GM13977 (cell line): ENCODE data around the gene RHOT2.

Experiments
- DNase-seq: peaks from one replicate; pipeline ENCODE4 v3.0.0; 2012; ENCODE audit warnings: low spot score
- in situ Hi-C: fragments of 300-500 bp; cut with MboI; formaldehyde crosslinking; loops from one replicate; pipeline ENCODE4 v1.12.0; 2022; ENCODE audit warnings: low sequenced_read_pairs, low pct_unique_long_range_greater_than_20kb, mixed read lengths, inconsistent platforms; ENCODE audit not compliant: unreplicated experiment
- TF ChIP-seq, protein P1 (sequence below): IDR thresholded peaks from 2 replicates; pipeline ENCODE4 v1.5.1; 2012; ENCODE audit warnings: mild to moderate bottlenecking, control low read depth; ENCODE audit not compliant: insufficient read depth; ENCODE audit errors: extremely low read depth, missing control alignments

The RHOT2 gene

DNA sequence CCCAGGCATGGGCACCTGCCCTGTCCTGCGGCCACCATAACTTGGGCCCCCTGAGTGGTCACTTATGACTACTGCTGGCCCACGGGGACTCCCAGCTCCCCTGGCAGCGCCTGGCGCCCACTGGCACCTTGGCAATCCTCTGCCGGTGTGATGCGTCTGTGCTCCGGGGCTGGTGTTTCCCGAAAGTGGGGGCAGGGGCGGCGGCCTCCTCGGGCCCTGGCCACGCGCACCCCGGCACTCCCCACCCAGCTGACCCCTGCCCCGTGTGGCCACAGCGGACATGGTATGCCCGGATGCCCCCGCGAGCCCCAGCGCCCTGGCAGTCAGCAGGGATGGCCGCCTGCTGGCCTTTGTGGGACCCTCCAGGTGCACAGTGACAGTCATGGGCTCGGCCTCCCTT, 10.4 kb upstream of the RHOT2 start:
- no peak for DNase-seq
- TF ChIP-seq, protein P1, sequence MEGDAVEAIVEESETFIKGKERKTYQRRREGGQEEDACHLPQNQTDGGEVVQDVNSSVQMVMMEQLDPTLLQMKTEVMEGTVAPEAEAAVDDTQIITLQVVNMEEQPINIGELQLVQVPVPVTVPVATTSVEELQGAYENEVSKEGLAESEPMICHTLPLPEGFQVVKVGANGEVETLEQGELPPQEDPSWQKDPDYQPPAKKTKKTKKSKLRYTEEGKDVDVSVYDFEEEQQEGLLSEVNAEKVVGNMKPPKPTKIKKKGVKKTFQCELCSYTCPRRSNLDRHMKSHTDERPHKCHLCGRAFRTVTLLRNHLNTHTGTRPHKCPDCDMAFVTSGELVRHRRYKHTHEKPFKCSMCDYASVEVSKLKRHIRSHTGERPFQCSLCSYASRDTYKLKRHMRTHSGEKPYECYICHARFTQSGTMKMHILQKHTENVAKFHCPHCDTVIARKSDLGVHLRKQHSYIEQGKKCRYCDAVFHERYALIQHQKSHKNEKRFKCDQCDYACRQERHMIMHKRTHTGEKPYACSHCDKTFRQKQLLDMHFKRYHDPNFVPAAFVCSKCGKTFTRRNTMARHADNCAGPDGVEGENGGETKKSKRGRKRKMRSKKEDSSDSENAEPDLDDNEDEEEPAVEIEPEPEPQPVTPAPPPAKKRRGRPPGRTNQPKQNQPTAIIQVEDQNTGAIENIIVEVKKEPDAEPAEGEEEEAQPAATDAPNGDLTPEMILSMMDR = no peak
- in situ Hi-C loops = no loop called here

DNA sequence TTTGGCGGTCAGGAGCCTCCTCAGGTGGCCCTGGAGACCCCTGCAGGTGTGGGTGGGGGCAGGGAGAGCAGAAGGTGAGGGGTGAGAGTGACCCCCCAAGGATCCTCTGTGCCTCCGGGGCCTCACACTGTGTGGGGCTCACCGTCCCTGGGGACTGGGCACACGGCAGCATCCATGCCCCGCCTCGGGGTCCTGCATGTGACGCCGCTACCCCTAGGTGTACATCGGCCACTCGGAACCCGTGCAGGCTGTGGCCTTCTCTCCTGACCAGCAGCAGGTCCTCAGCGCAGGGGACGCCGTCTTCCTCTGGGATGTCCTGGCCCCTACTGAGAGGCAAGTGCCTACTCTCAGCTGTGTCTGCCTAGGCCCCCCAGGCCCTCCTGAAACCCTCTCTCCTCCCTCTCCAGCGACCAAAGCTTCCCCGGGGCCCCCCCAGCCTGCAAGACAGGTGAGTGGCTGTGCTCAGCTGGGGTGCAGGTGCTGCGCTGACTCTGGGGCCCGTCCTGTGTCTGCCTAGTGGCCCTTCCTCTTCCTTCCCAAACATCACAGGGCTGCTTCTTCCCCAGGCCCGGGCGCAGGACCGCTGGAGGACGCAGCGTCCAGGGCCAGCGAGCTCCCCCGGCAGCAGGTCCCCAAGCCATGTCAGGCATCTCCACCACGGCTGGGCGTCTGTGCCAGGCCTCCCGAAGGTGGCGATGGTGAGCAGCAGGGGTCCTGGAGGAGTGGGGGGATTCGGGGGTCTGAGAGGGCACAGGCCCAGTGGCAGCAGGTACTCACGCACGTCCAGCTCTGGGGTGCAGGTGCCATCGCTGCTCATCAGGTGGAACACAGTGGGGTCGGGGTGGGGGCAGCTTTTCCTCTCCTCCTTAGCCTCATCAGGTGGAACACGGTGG, 9.0 kb upstream of the RHOT2 start:
- no peak for DNase-seq
- TF ChIP-seq, protein P1 = peak; percentile 7
- in situ Hi-C loops = no loop called here

DNA sequence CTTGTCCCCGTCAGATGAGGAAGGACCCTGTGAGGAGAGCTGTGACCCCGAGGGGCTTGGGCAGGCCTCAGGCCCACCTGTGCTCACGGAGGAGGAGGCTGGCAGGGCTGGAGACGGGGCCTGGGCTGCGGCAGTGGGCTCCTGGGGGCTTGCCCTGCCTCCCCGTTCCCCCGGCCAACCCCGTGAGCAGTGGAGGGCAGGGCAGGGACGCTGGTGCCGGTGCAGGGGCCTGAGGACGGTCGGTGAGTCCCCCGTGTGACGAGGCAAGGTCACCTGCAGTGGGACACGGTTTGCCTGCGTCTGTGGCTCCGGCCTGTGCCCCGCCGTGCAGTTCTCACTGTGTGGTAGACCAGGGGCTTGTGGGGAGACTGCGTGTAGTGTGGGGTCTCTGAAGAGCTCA, 8.3 kb upstream of the RHOT2 start:
- in situ Hi-C loops = no loop called here
- DNase-seq = no peak
- TF ChIP-seq, protein P1 = no peak

DNA sequence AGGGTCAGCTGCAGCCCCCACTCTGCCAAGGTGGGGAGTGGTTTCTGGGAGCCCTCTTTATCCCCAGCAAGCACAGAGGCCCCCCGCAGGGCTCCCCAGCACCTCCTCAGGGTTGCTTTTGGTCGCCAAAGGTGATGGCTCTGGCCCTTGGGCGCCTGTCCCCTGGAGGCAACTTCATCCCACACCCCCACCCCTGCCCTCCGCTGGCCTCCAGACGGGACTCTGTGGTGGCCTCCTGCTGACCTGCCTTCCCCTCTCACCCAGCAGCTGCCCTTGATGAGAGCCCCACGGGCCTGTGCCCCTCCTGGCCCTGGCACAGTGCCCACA, 7.8 kb upstream of the RHOT2 start:
- TF ChIP-seq, protein P1 = no peak
- in situ Hi-C loops = no loop called here
- DNase-seq = no peak

DNA sequence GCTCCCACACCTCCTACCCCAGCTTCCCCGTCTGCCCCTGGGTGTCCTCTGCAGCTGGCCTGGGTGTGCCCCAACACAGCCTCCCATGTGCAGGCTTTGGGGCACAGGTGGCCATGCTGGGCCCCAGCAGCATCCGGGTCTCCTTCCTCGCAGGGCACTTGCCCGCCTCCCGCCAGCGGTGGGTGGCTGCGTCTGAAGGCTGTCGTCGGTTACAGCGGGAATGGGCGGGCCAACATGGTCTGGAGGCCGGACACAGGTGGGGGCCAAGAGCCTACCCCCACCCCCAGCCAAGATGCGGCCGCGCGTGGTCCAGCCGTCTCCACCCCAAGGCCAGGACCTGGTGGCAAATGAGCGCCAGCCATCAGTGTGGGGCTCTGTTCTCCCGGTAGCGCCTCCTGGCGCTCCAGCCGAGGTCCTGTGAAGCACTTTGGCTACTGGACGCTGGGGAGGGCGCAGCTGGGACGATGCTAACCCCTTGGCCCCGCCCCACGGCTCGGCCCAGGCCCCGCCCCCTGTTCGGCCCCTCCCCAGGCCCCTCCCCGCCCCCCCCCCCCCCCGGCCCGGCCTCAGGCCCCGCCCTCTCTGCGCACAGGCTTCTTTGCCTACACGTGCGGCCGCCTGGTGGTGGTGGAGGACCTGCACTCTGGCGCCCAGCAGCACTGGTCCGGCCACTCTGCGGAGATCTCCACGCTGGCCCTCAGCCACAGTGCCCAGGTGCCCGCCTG, 7.3 kb upstream of the RHOT2 start:
- TF ChIP-seq, protein P1 = peak; percentile 62
- DNase-seq = peak; percentile 98
- in situ Hi-C loops = no loop called here

DNA sequence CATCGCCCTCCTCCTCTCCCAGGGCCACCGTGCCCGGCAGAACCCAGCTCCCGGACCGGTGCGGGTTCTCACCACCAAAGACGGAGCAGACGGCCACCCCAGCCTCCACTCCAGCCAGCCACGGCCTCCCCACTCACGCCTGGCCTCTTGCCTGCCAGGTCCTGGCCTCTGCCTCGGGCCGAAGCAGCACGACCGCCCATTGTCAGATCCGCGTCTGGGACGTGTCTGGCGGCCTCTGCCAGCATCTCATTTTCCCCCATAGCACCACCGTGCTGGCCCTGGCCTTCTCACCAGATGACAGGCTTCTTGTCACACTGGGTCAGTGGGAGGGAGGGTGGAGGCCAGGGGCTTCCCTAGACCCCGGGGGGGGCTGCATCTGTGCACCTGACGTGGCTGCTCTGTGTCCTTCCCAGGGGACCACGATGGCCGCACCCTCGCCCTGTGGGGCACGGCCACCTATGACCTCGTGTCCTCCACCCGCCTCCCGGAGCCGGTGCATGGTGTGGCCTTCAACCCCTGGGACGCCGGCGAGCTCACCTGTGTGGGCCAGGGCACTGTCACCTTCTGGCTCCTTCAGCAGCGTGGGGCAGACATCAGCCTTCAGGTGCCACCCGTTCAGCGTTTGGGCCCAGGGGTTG, 6.6 kb upstream of the RHOT2 start:
- in situ Hi-C loops = no loop called here
- TF ChIP-seq, protein P1 = no peak
- no peak for DNase-seq
